CD4-positive, alpha-beta T cell treated with Interleukin-6 at 100 ng/mL for 8 hours (primary cell): Measurements from ENCODE around the gene HPGD.

Experiments used
- DNase-seq: peaks from one replicate; pipeline ENCODE4 v3.0.0-alpha.2; 2020; ENCODE audit warnings: mixed read lengths, low spot score

Gene HPGD

DNA sequence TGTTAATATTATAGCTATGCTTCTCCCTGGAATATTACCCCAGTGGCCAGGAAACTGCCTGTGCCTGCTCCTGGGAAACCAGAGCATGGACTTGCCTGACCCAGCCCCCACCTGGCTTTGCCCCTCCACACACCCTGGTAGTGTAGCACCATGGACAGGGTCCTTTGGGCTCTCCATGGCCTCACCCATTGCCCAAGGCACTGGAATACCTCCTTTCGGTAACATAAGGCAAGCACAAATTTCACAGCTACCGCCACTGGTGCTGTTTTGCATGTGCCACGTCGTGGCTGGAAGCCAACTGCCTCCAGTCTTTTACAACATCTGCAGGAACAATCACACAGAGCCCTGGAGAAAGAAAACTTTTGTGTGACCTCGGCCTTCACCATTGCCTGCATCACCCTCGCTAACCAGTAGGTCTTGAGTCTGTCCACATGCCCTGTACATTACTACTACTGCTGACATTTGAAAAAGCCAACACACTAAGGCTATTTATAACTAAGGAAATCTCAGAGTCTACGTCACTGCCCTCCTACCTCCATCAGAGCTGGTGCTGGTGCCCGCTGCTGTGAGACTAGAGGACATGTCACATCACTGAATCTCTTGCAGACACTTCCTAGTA, 47.7 kb downstream of the HPGD start:
- DNase-seq, result no peak

DNA sequence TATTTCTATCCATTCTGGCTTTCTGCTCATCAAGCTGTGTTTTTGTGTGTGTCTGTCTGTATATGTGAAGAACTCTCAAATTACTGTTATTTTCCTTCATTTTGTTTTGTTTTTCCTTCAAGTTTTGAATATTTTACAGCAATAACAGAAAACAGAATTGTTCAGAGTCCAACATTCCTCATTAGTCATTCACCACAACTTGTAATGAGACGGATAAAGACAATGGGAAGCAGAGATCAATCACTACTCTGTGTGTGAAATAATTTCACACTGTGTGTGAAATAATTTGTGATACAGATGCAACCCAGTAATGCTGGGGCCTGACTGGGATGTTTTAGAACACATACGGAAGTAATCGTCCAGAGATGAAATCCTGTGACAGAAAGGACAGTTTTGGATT, 55.2 kb downstream of the HPGD start:
- DNase-seq, result no peak

DNA sequence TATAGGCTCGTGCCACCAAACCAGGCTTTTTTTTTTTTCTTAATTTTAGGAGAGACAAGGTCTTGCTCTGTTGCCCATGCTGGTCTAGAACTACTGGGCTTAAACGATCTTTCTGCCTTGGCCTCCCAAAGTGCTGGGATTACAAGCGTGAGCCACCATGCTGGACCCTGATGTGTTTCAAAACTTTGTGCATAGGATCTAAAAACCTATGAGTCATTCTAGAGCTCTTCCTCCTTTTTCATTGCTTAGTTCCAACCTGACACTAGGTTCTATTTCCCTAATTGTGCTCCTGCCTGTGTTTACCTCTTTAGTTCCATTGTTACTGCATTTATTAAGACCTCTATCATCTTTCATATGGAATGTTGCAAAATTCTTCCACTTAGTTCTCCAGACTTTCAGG, 57.3 kb downstream of the HPGD start:
- DNase-seq, result no peak

GRCh38 chr4:174461466-174462106, 60.7 kb downstream of the HPGD start:
- no peak for DNase-seq

DNA sequence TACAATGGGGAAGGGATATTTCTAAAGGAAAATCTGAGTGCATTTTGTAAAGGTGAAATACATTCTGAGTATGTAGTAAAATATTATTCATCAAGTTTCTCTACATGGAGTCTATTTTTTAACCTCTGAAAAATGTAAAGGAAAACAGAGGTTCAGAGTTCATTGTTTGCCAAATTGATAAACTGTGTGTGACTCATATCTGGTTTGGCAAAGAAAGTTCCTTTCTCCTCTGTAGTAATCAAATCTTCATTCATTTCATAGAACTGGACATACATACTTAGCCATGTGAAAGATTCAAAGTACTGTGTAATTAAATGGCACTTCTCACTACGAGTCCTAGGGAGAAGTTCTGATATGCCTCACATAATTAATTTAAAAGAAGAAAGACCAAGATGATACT, 61.6 kb downstream of the HPGD start:
- no peak for DNase-seq

DNA sequence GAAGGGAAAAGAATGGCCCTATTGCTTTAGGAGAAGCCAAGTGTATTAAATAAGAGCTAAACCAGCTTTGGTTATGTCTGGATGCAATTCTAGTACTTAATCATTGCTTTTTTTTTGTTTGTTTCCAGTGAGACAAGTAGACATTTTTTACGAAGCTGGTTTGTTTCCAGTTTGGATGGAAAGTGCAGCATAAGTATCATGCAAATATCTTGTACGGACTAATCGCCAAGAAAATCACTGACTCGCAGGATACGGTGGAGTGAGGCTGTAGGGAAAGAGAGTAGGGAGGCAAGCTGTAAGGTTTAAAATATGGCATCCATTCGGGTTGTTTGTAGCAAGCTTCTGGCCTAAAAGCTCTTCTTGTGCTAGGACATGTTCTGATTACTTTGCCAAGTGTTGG, 64.8 kb downstream of the HPGD start:
- DNase-seq, result no peak

GRCh38 chr4:174454815-174455473, 67.3 kb downstream of the HPGD start:
- DNase-seq, result no peak

DNA sequence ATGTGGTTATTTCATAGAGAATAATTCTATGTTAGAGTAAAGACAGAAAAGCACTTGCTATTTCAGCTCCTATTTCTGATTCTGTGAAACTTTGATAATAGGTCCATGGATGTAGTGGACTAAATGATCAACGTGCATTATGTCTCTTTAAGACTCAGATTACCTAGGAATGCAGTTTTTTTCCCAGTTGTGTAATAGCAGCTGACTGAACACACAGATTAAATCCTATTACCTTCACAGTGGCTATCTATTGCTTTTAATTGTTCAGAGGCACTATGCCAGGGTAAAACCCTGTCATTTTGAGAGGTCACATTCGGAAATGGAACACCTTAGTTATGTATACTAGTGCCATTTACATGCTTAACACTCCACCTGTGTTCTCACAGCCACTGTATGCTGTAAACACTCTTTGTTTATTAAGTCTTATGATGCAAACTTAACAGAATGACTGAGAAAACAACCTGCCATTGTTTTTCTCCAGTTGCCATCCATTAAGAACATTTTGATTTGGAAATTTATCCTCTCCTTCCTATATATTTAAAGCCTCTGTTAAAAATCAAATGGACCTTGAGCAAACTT, 70.5 kb downstream of the HPGD start:
- DNase-seq, result no peak

DNA sequence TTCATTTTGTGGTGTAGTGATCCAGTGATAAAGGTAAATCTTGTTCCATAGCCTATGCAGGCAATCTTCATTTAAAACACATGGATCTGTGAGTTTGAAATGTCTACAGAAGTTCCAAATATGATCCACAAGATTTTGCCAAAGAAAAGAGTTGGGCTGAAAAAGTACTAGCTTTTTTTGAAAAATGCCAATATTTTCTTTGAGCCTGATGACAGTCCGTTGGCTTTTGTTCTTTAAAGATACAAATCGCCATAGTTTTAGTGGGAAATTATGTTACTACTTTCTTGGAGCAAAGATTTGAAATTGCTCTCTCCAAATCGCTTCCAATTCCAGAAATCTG, 71.5 kb downstream of the HPGD start:
- DNase-seq, result no peak

GRCh38 chr4:174449944-174450785, 72.1 kb downstream of the HPGD start:
- DNase-seq, result no peak

DNA sequence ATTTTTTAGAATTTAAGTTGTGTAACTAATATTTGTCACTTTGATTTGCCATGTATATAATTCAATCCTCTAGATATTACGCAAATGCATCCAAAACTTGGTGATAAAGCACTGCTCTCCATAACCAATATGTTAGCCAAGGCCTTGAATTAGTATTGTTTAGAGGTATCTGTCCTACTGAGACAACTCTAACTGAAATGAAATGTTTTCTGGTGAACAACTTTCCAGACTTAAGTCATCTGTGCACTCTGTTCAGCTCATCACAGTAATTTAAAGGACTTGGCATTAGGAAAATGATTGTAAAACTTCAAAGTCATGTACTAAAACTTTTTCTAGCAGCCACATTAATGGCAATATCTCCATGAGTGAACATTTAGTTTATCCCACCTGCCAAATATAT, 73.1 kb downstream of the HPGD start:
- no peak for DNase-seq

DNA sequence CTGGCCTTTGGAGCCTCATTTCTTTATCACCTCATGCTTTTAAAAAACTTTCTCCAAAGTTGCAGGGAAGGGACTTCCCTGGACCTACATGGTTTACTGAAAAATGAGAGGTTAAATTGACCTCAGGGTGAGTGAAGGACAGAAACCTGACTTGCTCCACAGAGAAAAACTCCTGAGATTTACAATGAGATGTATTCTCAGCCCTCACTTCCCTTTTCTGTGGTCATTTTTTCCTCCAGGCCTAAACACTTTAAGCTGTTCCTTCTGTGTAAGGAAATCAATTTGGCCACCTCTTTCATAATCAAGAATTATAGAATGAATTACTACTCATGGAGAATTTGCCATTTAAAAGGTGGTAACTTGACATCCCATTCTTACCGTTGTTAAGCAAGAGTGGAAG, 77.9 kb downstream of the HPGD start:
- no peak for DNase-seq
